GM18873 (cell line): Measurements from ENCODE around the gene CDH23.

Experiments
- ATAC-seq: cut with Tn5 transposase; IDR thresholded peaks from one replicate; pipeline ENCODE4 v1.9.1; 2021; ENCODE audit warnings: mild to moderate bottlenecking, moderate library complexity, moderate number of reproducible peaks; ENCODE audit not compliant: unreplicated experiment, low FRiP score

CDH23 gene

DNA sequence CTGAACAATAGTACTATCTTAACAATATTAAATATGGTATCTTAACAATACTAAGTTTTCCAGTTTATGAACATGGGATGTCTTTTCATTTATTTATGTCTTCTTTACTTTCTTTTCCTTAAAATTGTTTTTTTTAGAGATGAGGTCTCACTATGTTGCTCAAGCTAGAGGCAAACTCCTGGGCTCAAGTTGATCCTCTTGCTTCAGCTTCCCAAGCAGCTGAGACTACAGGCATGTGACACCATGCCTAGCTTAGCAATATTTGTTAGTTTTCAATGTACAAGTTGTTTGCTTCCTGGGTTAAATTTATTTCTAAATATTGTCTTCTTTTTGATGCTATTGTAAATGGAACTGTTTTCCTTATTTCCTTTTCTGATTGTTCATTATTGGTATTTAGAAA is 16.9 kb downstream of the CDH23 start:
- ATAC-seq = no peak

DNA sequence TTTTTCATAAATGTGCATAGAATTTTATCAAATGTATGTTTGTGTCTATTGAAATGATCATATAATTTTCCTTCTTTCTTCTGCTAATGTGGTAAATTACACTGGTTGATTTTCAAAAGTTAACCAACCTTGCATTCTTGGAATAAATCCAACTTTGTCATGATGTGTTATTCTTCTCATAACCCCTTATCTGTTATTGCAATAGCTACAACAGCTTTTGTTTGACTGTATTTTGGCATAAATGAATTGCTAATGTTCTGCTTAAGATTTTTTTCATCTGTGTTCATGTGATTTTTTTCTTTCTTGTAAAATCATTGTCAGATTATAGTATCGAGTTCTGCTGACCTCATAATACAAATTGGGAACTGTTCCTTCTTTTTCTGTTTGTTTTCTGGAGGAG is 17.6 kb downstream of the CDH23 start:
- no peak for ATAC-seq

DNA sequence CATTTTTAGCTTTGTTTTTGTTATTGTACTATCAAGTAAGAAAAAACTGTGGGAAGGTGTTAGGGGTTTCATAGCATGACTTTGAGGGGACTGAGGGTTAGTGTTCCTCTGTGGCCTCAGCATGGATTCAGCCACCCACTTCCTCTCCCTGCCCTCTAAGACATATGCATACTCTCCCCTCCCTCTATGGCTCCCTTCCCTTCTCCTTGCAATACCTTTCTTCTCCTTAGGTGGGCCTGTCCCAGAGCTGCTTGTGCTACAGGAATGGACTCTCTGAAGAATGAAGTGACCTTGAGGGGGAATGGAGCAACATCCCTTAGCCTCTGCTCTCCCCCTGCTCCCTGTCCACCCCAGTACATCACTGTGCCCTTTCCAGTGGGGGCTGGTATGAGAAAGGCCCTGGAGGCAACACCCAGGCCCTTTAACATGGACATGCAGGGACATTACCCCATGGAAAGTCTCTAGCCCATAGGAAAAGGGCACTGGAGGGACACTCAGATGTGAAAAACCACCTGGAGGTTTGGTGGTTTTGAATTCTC is 22.4 kb downstream of the CDH23 start:
- no peak for ATAC-seq

DNA sequence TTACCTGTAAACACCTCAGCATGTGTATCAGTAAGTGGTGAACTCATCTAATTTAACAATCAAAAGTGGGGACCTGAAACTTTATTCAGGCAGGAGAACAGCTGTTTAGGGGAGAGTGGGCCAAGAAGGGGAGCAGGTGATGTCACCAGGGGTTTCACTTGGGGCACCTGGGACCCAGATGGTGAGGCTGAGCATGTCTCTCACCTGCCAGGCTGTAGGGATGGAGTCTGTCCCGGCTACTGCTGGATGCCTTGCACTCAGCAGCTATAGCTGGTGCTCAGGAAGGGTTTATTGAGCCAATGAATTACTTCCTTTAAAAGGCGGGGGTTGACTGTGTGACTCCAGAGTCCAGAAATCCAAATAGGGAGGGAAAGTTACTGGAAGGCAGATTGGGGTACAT is 23.0 kb downstream of the CDH23 start:
- no peak for ATAC-seq

DNA sequence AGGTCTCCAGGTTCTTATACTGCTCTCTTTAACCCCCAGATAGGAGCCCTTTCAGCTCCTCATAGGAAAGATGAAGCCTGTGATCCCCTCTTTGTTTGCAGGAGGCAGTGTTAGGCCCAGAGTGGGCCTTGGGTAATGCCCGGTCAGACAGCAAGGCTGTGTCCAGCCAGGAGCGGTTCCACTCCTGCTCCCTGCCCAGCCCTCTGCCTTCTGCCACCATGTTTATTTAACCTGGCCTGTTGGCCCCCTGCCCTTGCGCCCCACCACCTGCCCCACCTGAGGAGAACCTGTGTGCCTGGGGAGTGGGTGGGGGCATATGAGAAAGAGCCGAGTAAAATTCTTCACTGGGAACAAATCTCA is 24.3 kb downstream of the CDH23 start:
- no peak for ATAC-seq

DNA sequence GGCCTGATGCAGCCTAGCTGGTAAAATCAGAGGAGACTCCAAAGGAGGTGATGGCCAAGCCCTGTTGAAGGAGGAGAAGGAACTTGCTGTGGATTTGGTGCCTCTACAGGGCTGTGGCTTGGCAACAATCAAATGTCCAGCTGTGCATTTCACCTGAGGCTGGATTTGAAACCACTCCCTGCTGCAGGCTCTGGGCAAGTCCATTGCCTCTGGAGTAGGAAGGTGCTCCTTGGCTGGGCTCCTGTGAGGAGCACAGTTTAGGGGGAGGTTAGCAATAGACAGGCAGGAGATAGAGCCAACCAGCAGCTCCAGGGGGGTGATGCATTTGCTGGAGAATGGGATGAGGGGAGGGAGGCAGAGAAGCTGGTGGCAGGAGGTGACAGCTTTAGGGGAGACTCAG is 26.5 kb downstream of the CDH23 start:
- no peak for ATAC-seq

DNA sequence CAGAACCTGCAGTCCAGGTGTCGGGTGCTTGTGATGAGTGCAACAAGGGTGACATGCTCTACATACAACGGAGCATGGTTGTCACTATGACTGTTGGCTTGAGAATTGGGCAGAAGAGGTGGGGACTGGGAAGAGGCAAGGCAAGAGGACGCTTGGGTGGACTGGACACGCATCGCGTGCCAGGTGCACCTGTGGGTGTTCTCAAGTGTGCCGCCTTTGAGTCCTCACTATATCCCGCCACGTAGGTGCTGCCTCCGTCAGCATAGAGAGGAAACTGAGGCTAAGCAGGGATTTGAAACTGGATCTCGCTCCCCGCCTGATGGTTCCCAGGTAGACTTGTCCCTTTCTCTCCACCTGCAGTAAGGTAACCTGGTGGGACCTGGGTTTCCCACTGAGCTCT is 27.2 kb downstream of the CDH23 start:
- ATAC-seq = no peak

DNA sequence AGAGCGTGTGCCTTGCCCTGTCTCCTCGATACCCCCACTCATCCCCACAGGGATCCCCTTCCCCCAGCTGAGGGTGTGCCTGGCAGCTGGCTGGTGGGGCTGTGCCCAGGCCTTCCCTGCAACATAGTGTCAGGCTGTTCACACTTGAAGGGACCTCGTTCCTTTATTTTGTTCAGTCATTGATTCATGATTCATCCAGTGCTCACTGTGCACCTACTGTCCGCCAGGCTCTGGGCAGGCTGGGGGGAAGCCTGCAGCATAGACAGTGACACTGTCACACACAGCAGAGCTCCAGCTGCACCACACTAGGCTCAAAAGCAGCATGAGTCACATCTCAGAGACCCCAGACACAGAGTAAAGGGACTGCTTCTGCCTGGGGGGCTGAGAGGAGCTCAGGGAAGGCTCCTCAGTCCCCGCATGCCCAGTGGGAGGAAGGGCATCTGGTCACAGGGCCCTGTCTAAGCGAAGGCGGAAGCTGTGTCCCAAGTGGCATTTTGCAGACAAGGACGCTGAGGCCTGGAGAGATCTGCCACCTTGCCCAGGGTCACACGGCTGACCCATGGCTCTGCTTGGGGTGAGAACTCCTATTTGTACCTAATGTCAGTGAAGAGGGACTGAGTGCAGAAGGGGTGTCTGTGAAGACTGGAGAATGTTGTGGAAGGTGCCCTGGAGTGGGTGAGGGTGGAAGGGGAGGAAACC is 27.9 kb downstream of the CDH23 start:
- no peak for ATAC-seq

DNA sequence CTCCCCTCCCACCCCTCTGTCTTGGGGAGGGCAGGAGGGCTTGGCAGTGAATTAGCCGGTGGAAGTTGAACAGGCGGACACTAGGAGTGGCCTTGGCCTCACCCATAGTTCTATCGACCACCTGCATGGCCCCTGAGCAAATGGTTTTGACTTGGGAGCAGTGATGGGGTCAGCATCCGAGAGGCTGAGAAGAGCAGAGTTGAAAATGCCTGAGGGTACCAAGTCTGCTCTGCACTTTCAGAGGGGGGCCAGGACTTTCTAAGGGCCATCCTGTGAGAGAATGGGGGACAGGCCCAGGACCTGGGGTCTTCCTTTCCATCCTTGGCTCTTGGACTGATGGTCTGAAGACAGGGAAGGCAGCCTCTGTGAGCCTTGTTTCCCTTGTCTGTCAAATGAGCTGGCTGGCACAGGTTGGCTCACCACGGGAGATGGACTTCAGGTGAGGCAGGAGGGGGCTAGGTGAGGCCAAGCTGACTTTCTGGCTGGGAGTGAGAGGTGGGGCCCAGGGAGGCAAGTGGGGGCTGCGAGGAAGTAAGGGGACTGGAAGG is 29.4 kb downstream of the CDH23 start:
- no peak for ATAC-seq

DNA sequence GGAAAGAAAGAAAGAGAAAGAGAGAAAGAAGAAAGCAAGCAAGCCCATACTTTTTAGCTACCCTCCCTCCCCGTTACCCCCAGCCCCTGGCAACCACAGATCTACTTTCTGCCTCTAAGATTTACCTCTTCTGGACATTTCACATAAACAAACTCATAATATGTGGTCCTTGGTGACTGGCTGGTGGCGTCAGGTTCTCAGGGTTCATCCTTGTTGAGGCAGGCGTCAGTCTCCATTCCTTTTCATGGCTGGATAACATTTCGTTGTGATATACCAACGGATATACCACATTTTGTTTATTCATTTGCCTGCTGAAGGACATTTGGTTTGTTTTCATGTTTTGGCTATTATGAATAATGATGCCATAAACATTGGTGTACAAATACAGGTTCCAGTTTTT is 30.5 kb downstream of the CDH23 start:
- ATAC-seq = no peak

DNA sequence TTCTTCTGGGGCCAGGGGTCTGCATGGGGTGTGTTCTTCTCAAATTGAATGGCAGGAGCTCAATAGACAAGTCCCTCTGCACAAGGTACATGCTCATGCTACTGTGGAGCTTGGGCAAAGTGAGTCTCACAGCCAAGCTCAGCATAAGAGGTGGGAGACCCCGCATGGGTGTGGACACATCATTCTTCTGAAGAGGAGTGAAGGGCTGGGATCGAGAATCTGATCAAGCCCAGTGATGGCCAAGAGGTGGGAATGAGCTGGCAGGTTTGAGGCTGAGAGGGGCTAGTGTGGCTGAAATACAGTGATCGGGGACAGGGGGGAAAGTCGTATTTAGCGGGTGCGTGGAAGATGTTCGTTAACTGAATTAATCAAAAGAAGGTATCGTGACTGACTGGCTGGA is 32.6 kb downstream of the CDH23 start:
- no peak for ATAC-seq

DNA sequence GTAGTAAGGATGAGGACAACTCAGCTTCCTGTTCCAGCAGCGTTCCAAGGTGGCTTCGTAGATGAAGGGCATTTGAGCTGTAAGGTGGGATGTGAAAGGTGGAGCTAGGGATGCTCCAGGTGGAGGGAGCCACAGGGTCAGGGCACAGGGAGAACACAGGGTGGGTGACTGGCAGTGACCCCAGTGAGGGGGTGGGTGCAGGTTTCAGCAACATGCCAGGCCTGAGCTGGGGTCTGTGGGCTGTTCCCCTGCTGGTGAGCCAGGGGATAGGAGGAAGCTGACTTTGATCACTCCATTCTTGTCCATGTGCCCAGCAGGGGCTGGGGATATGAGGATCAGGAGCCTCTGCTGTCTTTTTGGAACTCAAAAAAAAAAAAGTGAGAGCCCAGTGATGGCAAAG is 33.2 kb downstream of the CDH23 start:
- ATAC-seq = no peak

DNA sequence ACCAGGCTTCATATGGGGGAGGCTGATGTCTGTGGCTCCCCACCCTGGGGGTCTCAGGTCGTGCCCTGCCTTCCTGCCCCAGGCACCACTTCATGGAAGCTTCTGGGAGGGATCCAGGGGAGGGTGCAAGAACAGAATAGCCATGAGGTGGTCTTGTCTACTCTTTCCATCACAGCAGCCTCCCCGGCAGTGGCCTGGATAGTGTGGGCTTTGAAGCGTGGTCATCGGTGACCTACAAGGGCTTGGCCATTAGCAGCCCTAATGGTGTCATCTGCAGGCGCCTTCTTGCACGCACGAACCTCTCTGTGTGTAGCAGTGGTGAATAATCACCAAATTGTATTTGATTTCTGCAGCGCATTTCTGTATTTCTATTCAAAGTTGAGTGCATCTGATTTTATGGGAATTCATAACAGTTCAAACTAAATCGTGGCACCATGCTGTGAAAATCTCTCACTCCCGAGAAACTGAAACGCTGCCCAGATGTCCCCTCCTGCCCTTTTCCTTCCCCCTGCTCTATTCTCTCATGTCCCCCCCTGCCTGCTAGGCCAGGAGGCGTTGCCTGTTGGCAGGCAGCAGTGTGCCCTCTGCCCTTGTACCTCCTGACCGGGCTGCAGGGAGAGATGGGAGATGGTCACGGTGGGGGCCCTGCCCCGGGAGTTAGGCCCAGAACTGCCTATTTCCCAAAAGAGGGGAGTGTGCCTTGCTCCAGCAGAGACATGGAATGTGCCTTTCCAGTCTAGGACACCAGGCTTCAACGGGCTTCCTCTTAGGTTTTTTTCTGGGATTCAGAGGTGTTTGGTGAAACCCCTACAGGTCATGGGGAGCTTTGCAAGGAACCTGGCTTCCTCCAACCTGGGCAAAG is 34.8 kb downstream of the CDH23 start:
- no peak for ATAC-seq

DNA sequence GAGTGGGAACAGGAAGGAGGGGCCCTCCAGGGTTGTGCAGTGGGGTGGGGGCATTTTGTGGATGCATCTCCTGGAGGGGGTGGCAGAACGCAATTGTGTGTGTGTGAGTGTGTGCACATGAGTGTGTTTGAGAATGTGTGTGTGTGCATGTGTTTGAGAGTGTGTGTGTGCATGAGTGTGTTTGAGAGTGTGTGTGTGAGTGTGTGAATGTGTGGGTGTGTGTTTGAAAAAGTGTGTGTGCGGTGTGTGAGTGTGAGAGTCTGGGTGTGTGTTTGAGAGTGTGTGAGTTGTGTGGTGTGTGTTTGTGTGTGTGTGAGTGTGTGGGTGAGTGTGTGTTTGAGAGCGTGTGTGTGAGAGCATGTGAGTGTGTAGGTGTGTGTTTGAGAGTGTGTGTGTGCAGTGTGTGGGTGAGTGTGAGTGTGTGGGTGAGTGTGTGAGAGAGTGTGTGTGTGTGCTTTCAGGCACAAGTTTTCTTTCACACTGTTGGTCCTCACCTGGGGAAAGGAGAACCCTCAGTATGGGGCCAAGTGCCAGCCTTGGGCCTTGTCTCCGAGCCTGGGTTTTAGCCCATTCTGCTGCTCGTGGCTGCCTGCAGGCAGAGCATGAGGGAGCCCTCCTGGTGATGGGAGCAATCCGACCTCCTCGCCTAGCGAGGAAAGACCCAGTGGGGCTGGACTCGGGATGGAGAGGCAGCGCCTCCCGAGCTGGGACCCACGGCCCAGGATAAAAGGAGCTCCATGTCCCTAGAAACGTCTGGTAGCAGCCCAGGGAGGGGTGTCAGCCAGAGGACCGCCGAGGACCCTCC is 35.6 kb downstream of the CDH23 start:
- ATAC-seq = no peak

DNA sequence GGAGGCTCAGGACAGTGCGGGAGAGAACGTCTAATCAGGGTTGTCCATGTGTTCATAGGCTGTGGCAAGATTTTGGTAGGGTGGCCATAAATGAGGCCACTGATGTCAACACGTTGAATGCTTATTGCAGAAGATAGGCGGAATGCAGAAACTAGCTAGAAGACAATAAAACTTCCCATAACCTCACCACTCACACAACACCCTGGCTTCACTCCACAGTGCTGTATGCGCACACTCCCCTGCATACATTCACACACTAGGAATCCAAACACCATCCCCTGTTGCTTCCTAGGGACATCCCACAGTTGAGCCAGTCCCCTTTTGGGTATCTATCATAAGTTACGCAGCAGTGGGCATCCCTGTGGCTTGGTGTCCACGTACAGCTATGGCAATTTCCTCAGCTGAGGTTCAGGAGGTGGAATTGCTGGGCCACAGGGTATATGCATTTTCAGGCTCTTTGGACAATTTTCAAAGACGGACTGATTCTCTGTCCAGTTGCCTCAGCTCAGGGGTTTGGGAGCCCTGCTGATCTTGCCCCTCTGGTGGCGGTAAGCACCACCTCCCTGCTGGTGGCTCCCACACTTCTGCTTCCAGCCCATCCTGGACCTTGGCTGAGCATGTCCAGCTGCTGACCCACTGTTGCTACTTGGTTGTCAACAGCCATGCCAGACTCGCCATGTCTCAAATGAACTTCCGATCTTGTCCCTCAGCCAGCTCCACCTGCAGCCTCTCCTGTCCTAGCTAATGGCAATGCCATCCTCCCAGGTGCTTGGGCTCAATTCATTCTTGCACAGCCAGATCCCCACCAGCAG is 36.4 kb downstream of the CDH23 start:
- no peak for ATAC-seq

DNA sequence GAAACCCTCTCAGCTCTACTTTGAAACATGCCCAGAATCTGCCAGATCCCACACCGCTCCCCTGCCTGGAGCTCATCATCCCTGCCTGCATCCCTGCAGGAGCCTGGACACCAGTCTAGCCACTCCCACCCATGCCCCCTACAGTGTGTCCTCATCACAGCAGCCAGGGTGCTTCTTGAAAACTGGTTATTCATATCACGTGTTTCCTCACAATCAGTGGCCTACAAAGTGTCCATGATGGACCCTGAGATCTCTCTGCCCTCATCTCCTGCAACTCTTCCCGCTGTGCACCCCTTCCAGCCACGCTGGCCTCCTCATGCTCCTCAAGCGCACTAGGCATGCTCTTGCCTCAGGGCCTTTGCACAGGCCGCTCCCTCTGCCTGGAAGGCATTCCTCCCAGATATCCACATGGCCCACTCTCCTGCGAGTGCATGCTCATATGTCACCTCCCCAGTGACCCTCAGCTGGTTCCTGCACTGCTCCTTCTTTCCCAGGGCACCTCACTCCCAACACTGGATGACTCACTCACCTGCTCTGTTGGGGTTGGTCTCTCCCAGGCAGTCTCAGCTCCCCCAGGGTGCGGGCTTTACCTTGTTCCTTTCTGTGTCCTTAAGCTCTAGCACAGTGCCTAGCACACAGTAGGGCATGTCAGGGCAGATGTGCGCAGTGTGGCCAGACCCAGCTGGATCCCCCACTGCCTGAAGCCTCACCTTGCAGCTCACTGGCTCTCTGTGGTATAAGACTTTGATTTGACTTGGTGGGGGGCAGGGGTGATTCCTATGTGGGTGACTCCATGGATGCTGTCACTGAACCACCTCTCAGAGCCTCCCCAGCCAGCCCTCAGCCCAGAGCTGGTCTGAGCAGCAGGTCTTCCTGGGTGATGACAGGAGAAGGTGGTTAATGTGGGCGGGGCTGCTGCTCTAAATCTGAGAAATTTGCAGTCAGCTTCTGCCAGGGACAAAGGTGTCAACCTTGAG is 37.3 kb downstream of the CDH23 start:
- ATAC-seq = no peak

DNA sequence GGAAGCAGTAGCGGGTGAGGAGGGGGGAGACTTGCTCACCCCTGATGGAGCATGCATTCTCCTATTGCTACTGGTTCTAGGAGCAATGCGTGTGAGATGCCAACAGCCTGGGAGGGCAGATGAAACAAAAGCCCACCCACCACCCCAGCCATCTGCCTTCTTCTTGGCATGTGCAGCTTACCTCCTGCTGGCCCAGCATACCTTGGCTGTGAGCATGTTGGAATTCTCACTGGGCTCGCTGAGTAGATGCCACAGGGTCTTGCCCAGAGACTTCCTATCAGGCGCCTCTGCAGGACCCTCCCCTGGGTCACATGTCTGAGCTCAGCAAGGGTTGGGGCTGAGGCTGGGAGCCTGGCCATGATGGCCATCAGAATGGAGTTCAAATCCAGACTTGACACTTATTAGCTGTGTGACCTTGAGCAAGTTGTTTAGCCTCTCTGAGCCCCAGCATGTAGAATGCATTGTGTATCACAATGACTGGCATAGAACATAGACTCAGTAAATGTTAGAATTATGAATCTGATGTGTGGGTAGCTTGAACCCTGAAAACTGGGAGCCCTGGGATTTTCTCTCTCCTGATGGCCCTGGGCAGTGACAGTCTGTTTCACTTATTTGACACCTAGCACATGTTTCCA is 38.2 kb downstream of the CDH23 start:
- no peak for ATAC-seq

DNA sequence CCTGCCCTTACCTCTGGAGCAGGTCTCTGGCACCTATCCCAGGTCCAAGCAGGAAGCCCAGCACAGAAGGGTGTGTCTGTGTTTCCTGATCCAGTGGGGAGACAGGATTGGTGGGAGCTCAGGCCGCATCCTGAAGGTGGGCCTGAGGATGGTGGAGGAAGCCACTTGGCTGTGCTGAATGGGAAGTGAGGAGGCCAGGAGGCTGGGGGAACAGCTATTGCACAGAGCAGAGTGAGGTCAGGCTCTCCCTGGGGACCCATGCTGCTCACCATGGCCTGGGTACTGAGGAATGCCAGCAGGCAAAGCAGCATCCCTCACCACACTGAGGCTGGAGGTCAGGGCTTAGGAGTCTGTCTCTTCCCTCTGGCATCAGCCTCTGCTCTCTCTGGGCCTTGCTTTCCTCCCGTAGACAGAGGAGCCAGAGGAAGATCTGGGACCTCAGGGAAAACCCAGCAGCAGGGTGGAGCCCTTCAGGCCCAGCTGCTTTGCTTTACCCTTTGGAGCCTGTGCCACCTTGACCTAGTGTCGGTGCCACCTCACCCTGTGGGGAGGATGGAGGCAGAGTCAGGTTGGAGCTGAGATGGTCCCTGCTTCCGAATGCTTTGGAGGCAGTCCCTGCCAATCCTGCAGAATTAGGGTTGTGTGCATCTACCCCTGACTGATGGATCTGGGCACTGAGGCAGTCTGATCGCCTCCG is 39.0 kb downstream of the CDH23 start:
- no peak for ATAC-seq
